ENCODE measurements around the gene CTTN.

Gene CTTN

DNA sequence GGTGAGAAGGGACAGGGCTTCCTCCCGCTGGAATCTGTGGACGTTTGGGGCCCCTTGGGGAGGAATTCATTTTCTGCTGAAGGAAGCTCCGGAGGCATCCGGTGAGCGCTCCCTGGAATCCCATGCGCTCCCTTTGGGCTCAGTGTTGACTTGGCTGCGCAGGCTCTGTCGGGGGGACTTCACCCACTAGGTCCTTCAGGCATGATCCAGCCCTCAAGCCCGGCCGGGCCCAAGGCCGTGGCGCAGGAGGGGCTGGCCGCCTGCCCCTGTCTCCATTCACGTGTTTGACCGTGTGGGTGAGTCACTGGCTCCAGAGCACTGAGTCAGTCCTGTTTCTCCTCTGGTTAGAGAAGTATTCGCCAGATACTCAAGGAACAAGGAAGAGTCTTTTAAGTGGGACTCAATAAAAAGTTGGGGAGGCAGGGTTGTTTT is 1.4 kb downstream of the CTTN start:
- TF ChIP-seq, protein P1, sequence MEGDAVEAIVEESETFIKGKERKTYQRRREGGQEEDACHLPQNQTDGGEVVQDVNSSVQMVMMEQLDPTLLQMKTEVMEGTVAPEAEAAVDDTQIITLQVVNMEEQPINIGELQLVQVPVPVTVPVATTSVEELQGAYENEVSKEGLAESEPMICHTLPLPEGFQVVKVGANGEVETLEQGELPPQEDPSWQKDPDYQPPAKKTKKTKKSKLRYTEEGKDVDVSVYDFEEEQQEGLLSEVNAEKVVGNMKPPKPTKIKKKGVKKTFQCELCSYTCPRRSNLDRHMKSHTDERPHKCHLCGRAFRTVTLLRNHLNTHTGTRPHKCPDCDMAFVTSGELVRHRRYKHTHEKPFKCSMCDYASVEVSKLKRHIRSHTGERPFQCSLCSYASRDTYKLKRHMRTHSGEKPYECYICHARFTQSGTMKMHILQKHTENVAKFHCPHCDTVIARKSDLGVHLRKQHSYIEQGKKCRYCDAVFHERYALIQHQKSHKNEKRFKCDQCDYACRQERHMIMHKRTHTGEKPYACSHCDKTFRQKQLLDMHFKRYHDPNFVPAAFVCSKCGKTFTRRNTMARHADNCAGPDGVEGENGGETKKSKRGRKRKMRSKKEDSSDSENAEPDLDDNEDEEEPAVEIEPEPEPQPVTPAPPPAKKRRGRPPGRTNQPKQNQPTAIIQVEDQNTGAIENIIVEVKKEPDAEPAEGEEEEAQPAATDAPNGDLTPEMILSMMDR (IDR thresholded peaks at IDR 0.05; ENCODE audit: insufficient read depth, low read depth, low read length, missing control alignments), result no peak
- no peak overlapping the region for H3K4me3 ChIP-seq (ENCODE audit: low read depth, low read length)
- no peak for DNase-seq (ENCODE audit: low read depth)

DNA sequence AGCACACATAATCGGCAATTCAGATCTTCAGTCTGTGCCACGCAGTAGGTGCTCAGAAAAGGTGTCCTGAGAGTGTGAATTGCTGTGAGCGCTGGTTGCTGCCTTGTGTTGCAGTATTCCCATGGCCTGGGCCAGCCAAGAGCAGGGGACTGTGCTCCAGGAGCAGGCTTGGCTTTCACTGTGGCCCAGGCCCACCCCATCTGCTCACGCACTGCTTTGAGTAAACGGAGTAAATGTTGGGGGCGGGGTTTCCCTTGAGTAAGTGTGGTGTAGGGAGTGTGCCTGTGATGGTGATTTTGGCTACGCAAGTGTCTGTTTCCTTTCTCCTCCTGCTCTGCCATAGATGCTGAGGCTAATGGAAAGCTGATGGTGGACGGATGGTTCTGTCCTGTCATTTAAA is 2.3 kb downstream of the CTTN start:
- TF ChIP-seq, protein P1 (IDR thresholded peaks at IDR 0.05; ENCODE audit: insufficient read depth, low read depth, low read length, missing control alignments), result no peak
- no peak overlapping the region for H3K4me3 ChIP-seq (ENCODE audit: low read depth, low read length)
- DNase-seq (ENCODE audit: low read depth), result no peak

DNA sequence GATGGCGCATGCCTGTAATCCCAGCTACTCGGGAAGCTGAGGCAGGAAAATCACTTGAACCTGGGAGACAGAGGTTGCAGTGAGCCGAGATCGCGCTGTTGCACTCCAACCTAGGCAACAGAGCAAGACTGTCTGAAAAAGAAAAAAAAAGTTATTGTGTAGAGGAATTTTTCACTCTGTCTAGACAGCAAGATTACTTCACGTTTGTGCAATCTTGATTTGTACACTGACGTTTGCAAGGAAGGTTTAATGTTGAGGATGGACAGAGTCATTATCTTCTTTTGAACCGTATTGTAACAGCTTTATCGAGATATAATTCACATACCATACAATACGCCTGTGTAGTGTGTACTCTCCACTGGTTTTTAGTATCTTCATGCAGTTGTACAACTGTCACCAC is 3.7 kb downstream of the CTTN start:
- DNase-seq (ENCODE audit: low read depth), result no peak
- TF ChIP-seq, protein P1 (IDR thresholded peaks at IDR 0.05; ENCODE audit: insufficient read depth, low read depth, low read length, missing control alignments), result no peak
- H3K4me3 ChIP-seq (ENCODE audit: low read depth, low read length), result no peak overlapping the region

DNA sequence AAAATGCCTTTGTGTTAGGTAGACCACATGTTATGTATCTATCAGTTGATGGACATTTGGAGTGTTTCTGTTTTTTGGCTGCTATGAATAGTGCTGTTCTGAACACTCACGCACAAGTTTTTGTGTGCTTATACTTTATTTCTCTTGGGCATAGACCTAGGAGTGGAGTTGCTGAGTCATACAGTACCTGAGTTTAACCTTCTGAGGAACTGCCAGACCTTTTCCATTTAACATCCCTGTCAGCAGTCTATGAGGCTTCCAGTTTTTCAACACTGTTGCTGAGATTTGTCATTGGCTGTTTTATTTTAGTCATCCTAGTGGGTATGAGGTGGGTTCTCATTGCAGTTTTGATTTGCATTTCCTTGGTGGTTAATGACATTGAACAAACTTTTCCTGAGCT is 4.4 kb downstream of the CTTN start:
- TF ChIP-seq, protein P1 (IDR thresholded peaks at IDR 0.05; ENCODE audit: insufficient read depth, low read depth, low read length, missing control alignments), result no peak
- no peak for DNase-seq (ENCODE audit: low read depth)
- H3K4me3 ChIP-seq (ENCODE audit: low read depth, low read length), result no peak overlapping the region

DNA sequence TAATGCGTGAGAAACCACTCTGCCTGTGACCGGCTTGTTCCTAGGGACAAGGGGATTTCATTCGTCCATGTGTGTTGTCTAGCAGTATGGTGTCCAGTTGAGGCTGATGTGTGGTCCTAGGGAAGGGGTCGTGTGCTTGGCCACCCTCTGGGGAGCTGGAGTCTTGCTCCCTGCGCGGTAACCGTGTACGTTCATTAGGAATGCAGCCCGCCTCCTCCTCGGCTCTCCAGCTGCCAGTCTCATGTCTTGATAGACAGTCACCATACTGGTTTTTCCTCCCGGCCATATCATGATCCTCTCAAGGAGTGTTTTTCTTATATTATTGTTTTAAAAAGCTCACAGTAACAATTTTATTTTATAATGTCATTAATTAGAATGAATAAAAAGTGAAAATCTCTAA is 5.9 kb downstream of the CTTN start:
- H3K4me3 ChIP-seq (ENCODE audit: low read depth, low read length), result no peak overlapping the region
- TF ChIP-seq, protein P1 (IDR thresholded peaks at IDR 0.05; ENCODE audit: insufficient read depth, low read depth, low read length, missing control alignments), result no peak
- DNase-seq (ENCODE audit: low read depth), result no peak

DNA sequence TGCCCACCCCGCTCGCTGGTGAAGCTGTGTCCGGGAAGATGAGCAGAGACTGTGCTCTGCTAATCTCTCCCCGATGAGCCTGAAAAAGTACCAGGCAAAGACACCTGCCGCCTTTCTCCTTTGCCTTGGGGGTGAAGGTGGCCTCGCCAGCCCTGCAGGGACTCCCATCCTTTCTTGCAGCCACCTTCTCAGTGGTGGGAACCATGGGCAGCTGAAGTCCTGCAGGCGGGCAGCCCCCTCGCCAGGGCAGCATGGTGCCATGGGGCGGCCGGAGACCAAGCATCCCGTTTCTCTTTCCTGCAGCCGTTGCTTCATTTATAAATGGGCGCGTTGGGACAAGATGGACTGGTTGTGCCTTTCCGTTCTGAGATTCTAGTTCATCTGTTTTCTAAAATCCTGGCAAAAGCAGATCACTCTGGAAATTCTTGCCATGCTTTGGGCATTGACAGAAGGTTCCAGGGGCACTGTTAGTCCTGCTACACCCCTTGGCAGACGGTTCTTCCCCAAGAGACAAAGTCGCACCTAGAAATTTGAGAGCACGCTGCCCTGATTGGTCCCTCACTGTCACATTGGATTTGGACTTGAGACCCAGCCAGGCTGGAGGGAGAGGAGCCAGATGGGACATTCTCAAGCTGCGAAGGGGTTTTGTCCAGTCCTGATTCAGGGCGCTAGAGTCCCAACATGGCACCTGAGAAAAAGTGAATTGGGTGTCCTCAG is 7.5 kb downstream of the CTTN start:
- H3K4me3 ChIP-seq (ENCODE audit: low read depth, low read length), result no peak overlapping the region
- no peak for DNase-seq (ENCODE audit: low read depth)
- TF ChIP-seq, protein P1 (IDR thresholded peaks at IDR 0.05; ENCODE audit: insufficient read depth, low read depth, low read length, missing control alignments), result no peak

DNA sequence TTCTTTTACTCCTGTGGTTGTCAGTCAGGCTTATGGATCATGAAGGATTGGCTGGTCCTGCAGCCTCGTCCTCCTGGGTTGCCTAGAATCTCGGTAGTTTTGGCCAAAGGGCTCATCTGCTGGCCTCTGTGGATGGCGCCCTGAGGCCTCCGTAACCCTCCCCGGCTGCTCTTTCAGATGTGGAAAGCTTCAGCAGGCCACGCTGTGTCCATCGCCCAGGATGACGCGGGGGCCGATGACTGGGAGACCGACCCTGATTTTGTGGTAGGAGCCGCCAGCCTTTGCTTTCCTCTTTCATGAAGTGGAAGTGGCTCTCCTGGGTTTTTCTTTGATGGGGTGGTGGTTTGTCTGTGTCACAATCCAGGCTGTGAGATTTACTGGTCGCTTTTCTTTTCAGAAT is 8.8 kb downstream of the CTTN start:
- TF ChIP-seq, protein P1 (IDR thresholded peaks at IDR 0.05; ENCODE audit: insufficient read depth, low read depth, low read length, missing control alignments), result no peak

More for the DNA sequence above, 8.8 kb downstream of the CTTN start:
- DNase-seq (ENCODE audit: low read depth), result no peak
- no peak overlapping the region for H3K4me3 ChIP-seq (ENCODE audit: low read depth, low read length)

All from GM12865 (cell line).